GM20431 (cell line): Measurements from ENCODE around the gene ABCC6.
"Not testable (repeated sequence)": the region's sequence is repeated elsewhere in the genome, so short reads cannot be mapped to it uniquely, and the experiment has no call there.

ENCODE experiments used
- in situ Hi-C: fragments of 300-500 bp; cut with MseI, MboI; formaldehyde crosslinking; loops from one replicate; pipeline ENCODE4 v1.15.0; 2020; ENCODE audit warnings: low sequenced_read_pairs; ENCODE audit not compliant: unreplicated experiment

The ABCC6 gene

DNA sequence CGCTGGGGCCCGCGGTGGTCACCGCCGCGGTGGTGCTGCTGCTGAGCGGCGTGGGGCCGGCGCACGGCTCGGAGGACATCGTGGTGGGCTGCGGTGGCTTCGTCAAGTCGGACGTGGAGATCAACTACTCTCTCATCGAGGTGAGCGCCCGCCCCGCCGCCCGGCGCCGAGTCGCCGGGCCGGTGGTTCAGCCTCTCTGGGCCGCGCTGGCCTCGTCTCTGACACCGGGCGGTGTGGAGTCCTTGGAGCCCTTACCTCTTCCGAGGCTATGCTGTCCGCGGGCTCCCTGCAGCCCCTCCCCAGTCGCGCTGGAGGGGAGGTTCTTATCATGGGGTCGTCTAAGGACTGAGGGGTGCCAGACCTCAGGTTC lies 9.4 kb upstream of the ABCC6 start:
- in situ Hi-C loops = not testable (repeated sequence)

DNA sequence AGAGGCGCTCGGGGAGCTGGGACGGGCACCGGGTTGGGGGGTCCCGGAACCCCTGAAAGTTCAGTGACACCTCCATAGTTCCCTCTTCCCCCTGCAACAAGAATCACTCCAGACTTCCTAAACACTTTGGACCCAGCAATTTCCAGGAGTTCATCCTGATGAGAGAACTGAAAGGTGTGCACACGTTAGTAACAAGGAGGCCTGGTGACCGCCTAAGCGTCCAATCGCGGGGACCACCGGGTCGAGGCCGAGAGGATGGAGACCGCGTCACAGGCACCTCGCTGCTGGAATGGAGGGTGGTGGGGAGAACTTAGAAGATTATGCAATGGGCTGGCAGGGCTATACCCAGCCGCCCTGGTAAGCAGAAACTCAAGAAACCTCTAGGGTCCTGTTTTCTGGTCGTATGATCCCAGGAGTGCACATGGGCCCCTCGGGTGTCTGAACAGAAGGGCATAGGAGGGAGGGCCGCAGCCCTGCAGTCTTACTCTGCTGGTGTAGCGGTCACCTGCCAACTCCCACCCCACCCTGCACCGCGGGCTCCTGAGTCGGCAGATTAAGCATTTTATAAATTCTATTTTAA lies 458 bp upstream of the ABCC6 start:
- in situ Hi-C loops = not testable (repeated sequence)

GRCh38 chr16:16221382-16221781 lies 1.9 kb downstream of the ABCC6 start:
- in situ Hi-C loops = not testable (repeated sequence)

GRCh38 chr16:16220449-16220848 lies 2.8 kb downstream of the ABCC6 start:
- in situ Hi-C loops = not testable (repeated sequence)

- in situ Hi-C loops = not testable (repeated sequence)
Measured at GRCh38 chr16:16218787-16219186, 4.5 kb downstream of the ABCC6 start.

- in situ Hi-C loops = not testable (repeated sequence)
Measured at GRCh38 chr16:16218349-16218748, 4.9 kb downstream of the ABCC6 start.

DNA sequence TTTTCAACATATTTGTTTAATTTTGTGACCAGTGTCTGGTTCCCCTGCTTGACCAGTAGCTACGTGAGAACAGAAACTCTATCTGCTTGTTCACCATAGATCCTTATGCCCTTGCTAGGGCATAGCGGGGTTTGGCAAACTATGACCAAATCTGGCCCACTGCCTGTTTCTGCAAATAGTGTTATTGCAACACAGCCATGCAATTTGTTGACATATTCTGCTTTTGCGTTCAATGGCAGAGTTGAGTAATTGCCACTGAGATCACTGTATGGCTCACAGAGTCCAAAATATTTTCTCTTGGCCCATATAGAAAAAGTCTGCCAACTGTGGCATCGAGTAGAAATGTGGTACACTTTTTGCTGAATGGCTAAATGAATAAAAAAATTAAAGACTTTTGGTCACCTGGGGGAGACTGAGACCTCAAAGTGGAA lies 9.4 kb downstream of the ABCC6 start:
- in situ Hi-C loops = not testable (repeated sequence)

DNA sequence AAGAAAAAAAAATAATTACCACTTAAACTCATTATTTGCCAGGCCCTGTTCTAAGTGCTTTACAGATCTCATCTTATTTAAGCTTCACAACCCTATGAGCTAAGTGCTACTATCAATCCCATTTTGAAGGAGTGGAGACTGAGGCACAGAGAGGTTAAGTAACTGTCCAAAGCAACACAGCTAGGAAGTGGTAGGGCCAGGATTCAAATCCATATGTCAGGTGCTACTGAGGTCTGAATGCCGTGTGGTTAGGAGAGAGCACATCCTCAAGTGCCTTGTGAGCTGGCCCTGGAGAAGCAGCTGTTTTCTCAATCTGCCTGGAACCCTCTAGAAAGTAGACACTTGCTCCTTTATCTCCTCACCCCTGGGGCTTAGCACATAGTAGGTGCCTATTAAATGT lies 11.9 kb downstream of the ABCC6 start:
- in situ Hi-C loops = not testable (repeated sequence)

- in situ Hi-C loops = not testable (repeated sequence)
Measured at GRCh38 chr16:16208461-16208860, 14.8 kb downstream of the ABCC6 start.

DNA sequence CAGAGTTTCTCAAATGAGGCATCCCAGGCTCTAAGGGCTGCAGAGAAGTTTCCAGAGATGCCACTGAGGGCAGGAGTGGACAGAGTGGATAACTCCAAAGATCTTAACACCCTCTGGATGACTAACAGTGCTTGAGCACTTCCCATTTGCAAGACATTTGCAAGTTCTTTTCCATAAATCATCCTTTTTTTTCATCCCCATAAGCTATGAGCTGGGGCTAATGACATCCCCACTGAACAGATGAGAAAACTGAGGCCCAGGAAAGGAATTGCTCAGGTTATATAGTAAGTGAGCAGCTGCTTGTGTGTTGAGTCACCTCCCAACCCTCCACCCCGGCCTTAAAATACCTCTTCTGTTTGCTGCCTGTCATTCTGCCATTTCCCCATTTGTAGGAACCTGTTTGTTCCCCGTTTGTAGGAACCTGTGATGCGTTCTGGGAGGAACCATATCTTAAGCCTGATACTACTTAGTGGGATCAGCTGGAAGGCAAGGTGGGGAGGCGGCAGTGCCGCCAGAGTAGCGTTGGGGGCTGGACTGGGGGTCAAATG lies 15.4 kb downstream of the ABCC6 start:
- in situ Hi-C loops = not testable (repeated sequence)

GRCh38 chr16:16207097-16207786 lies 16.1 kb downstream of the ABCC6 start:
- in situ Hi-C loops = not testable (repeated sequence)

DNA sequence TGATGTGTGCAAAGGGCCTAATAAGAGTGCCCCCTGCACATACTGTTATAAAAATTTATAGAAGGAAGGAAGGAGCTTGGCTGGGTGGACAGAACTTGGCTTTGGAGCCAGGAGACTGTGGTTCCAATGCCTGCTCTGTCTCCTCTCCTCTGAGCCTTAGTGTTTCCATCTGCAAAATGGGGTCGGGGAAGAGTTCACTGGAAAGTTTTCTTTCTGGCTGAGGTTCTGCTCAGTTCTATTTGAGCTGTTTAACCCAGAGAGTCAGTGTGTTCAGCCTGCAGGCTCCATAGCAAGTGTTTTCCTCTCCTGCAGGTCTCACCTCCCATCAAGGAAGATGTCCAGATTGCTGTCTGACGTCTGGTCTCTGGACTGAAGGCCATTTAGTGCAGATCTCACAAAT lies 17.4 kb downstream of the ABCC6 start:
- in situ Hi-C loops = not testable (repeated sequence)

- in situ Hi-C loops = not testable (repeated sequence)
Measured at GRCh38 chr16:16204552-16204951, 18.7 kb downstream of the ABCC6 start.

- in situ Hi-C loops = not testable (repeated sequence)
Measured at GRCh38 chr16:16203494-16203893, 19.8 kb downstream of the ABCC6 start.

DNA sequence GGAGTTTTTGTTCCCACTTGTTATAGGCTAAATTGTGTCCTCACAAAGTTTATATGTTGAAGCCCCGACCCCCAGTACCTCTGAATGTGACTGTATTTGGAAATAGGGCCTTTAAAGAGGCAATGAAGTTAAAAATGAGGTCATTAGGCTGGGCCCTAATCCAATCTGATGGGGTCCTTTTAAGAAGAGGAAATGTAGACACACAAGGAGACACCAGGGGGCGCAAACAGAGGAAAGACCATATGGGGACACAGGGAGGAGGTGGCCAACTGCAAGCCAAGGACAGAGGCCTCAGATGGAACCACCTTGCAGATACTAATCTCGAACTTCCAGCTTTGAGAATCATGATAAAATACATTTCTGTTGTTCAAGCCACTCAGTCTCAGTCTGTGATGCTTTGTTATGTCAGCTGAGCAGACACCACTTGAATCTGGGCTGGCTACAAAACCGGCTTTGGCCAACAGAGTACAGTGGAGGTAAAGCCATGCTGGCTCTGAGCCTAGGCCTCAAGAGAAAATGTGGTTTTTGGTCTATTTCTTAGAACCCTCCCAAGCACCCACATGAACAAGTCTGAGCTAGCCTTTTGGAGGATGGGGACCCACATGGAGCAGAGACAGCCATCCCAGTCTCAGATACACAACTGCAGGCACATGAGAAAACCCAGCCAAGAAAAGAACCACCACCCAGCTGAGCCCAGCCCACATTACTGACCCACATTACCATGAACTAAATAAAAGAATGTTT lies 20.7 kb downstream of the ABCC6 start:
- in situ Hi-C loops = not testable (repeated sequence)

GRCh38 chr16:16201880-16202279 lies 21.4 kb downstream of the ABCC6 start:
- in situ Hi-C loops = not testable (repeated sequence)

DNA sequence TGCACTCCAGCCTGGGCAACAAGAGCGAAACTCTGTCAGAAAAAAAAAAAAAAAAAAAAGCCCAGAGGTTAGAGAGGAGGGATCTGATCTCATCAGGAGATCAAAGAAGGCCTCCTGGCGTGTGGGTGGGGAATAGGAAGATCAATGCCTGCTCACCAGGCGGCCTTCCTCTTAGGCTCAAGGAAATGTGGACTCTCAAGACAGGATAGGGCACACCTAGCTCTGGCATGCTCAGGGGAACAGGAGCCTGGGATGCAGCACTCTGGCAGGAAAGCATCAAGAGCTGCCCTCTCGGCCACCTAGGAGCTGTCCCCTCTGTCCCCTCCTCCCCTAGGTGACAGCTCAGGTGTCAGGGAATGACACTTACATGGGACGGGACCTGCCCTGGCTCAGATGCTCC lies 22.9 kb downstream of the ABCC6 start:
- in situ Hi-C loops = not testable (repeated sequence)

- in situ Hi-C loops = not testable (repeated sequence)
Measured at GRCh38 chr16:16199428-16199827, 23.9 kb downstream of the ABCC6 start.

- in situ Hi-C loops = no loop called here
Measured at GRCh38 chr16:16197966-16198365, 25.3 kb downstream of the ABCC6 start.

- in situ Hi-C loops = no loop called here
Measured at GRCh38 chr16:16197331-16197730, 26.0 kb downstream of the ABCC6 start.

DNA sequence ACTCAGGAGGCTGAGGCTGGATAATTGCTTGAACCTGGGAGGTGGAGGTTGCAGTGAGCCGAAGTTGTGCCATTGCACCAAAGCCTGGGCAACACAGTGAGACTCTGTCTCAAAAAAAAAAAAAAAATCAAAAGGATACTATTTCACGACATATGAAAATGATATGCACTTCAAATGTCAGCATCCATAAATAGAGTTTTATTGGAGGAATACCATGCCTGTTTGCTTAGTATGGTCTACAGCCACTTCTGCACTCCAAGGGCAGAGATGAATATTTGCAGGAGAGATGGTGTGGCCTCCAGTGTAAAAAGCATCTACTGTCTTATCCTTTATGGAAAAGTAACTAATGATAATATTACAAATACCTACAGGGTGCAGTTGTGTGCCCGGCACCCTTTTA lies 27.2 kb downstream of the ABCC6 start:
- in situ Hi-C loops = no loop called here
